ENCODE measurements around the gene PAPPA. TPM values are rescaled to one million over a fixed set of nuclear protein-coding genes. Genes with fewer than 3 reads are reported as not detected.

The PAPPA gene
- total and polyA plus RNA-seq, 9 of the 15 experiments (the other 6 are each of a cell fraction or from before 2014, with no cell fraction given): 0.06 to 0.18 (median 0.11) TPM

- BruUV-seq (replicated peaks): no TSS peak
- CTCF ChIA-PET (ENCODE audit: low intra/inter-chr PET ratio): no interaction called here
- no peak for FAIRE-seq
- H3K4me1 ChIP-seq (replicated peaks in 1 of 2; ENCODE audit: control insufficient read depth in 2 of 2, insufficient read depth in 2 of 2, low read length in 2 of 2): peaks cover 0 to 2% of the 10 kb centered on the region in 2 experiments; a peak in 4 of 5 replicates
- no peaks in the 10 kb centered on the region for H3K79me2 ChIP-seq (ENCODE audit: control insufficient read depth, insufficient read depth, low read length)
- DNase-seq (ENCODE audit: extremely low read depth in 1 of 4, low spot score in 3 of 4): no peak
- H3K9me3 ChIP-seq (replicated peaks; ENCODE audit: control insufficient read depth, insufficient read depth, low read depth, low read length): no peaks in the 10 kb centered on the region
- H3K27ac ChIP-seq (ENCODE audit: extremely low read depth, low read depth, low read length): no peak overlapping the region
- H4K20me1 ChIP-seq (replicated peaks; ENCODE audit: control insufficient read depth, insufficient read depth, low read length): no peaks in the 10 kb centered on the region
- no peak overlapping the region for H2AFZ ChIP-seq (ENCODE audit: low read depth, low read length)
- in situ Hi-C loops (cut with MboI): no loop called here
- H3K4me3 ChIP-seq: no peak overlapping the region
- H3K9ac ChIP-seq (ENCODE audit: insufficient read depth in 1 of 2, low read depth in 2 of 2, low read length in 2 of 2): no peak overlapping the region
- no peak overlapping the region for H3K4me2 ChIP-seq (ENCODE audit: insufficient read depth, low read length)
- intact Hi-C loops (cut with micrococcal nuclease): no loop called here
- H3K27me3 ChIP-seq (ENCODE audit: control insufficient read depth in 2 of 2, insufficient read depth in 2 of 2, low read length in 2 of 2): no peaks in the 10 kb centered on the region
- H3K36me3 ChIP-seq (ENCODE audit: control insufficient read depth, insufficient read depth, low read length): no peaks in the 10 kb centered on the region
- peak; percentile 28; the same call in 1 of the 2 replicates for TF ChIP-seq JUN (IDR thresholded peaks at IDR 0.05; ENCODE audit: borderline replicate concordance, low read depth, low read length)
- TF ChIP-seq JUN (CRISPR knock-in tag; IDR thresholded peaks at IDR 0.05; ENCODE audit: borderline replicate concordance): no peak
- no peak for TF ChIP-seq MCM2 (IDR thresholded peaks at IDR 0.05; ENCODE audit: low read depth)
- 38% methylated on average over 1 of the region's 1 CpG for WGBS (ENCODE audit: insufficient coverage, low coverage, missing lambda C conversion rate)
- no peaks in the 10 kb centered on the region for H3K9me1 ChIP-seq (ENCODE audit: control insufficient read depth, insufficient read depth, low read length)
- POLR2A ChIA-PET: interaction anchor here (2.6 kb wide), 1 partner anchor 9 kb away, joined by 19 read pairs; no protein-coding TSS in a partner anchor
- ATAC-seq: no peak
These were observed 278.5 kb downstream of the PAPPA start for GRCh38 chr9:116432051-116432450.

GRCh38 chr9:116434314-116434713 lies 280.7 kb downstream of the PAPPA start:
- Histone ChIP-seq H3K4me3 (no peak overlapping the region), H4K20me1 (replicated peaks; ENCODE audit: control insufficient read depth, insufficient read depth, low read length) (no peaks in the 10 kb centered on the region), H3K27me3 (ENCODE audit: control insufficient read depth in 2 of 2, insufficient read depth in 2 of 2, low read length in 2 of 2) (no peaks in the 10 kb centered on the region), H3K27ac (ENCODE audit: extremely low read depth, low read depth, low read length) (no peak overlapping the region), H2AFZ (ENCODE audit: low read depth, low read length) (no peak overlapping the region), H3K4me1 (replicated peaks in 1 of 2; ENCODE audit: control insufficient read depth in 2 of 2, insufficient read depth in 2 of 2, low read length in 2 of 2) (peaks cover 8 to 21% of the 10 kb centered on the region in 2 experiments), H3K79me2 (ENCODE audit: control insufficient read depth, insufficient read depth, low read length) (no peaks in the 10 kb centered on the region), H3K9me3 (replicated peaks; ENCODE audit: control insufficient read depth, insufficient read depth, low read depth, low read length) (no peaks in the 10 kb centered on the region), H3K9me1 (ENCODE audit: control insufficient read depth, insufficient read depth, low read length) (no peaks in the 10 kb centered on the region), H3K4me2 (ENCODE audit: insufficient read depth, low read length) (no peak overlapping the region), H3K9ac (ENCODE audit: insufficient read depth in 1 of 2, low read depth in 2 of 2, low read length in 2 of 2) (no peak overlapping the region), H3K36me3 (ENCODE audit: control insufficient read depth, insufficient read depth, low read length) (no peaks in the 10 kb centered on the region)
- ATAC-seq: no peak
- no peak for DNase-seq (ENCODE audit: extremely low read depth in 1 of 4, low spot score in 3 of 4)
- no peak for FAIRE-seq
- in situ Hi-C loops (cut with MboI) (no loop called here), intact Hi-C loops (cut with micrococcal nuclease) (no loop called here)
- no TSS peak for BruUV-seq (replicated peaks)
- CTCF ChIA-PET (ENCODE audit: low intra/inter-chr PET ratio): no interaction called here
- WGBS (ENCODE audit: insufficient coverage, low coverage, missing lambda C conversion rate): 80% methylated on average over 4 of the region's 4 CpGs
- POLR2A ChIA-PET: interaction anchor here (0.9 to 1.7 kb wide), 4 partner anchors 10 to 31 kb away, joined by 3 to 5 read pairs (median 4); no protein-coding TSS in a partner anchor
- no peak for TF ChIP-seq RCOR1 (IDR thresholded peaks at IDR 0.05; ENCODE audit: borderline replicate concordance in 1 of 2, low read depth in 2 of 2, low read length in 2 of 2)
- no peak for TF ChIP-seq E2F8 (IDR thresholded peaks at IDR 0.05; ENCODE audit: low read depth, partially characterized antibody)
- TF ChIP-seq NFIC (IDR thresholded peaks at IDR 0.05): no peak
- TF ChIP-seq NFYB (IDR thresholded peaks at IDR 0.05; ENCODE audit: extremely low read depth, insufficient read length): no peak
- no peak for TF ChIP-seq ZNF76 (CRISPR knock-in tag; IDR thresholded peaks at IDR 0.05; ENCODE audit: borderline replicate concordance)
- no peak for TF ChIP-seq PRPF4 (IDR thresholded peaks at IDR 0.05; ENCODE audit: insufficient read depth, low read depth, low read length, poor library complexity, severe bottlenecking)
- TF ChIP-seq MYBL2 (IDR thresholded peaks at IDR 0.05; ENCODE audit: low read depth): no peak
- TF ChIP-seq MYBL2 (CRISPR knock-in tag; IDR thresholded peaks at IDR 0.05; ENCODE audit: borderline replicate concordance): no peak
- no peak for TF ChIP-seq ELF4 (CRISPR knock-in tag; IDR thresholded peaks at IDR 0.05)
- TF ChIP-seq FOXJ3 (CRISPR knock-in tag; IDR thresholded peaks at IDR 0.05): no peak
- TF ChIP-seq PTRF (tag; IDR thresholded peaks at IDR 0.05): no peak
- TF ChIP-seq HIVEP1 (CRISPR knock-in tag; IDR thresholded peaks at IDR 0.05): no peak
- peak; percentile 96 for TF ChIP-seq ZBTB17 (CRISPR knock-in tag; IDR thresholded peaks at IDR 0.05)
